ENCODE results near the gene FRY.

DNA sequence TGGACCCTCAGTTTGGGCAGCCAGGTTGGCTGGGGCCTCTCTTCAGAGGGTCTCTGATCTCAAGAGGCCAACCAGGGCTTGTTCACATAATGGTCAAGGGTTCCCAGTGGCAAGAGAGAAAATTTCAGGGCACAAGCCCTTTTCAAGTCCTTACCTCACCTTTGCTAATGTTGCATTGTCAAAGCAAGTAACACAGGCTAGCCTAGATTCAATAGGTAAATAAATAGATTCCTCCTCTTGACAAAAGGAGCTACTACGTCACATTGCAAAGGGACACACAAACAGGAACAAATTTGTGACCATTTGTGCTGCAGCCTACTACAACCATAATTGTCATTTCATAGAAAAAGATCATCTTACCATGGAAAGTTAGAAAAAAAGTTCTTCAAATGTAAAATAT lies 33.9 kb upstream of the FRY start:
- TF ChIP-seq, protein P1, sequence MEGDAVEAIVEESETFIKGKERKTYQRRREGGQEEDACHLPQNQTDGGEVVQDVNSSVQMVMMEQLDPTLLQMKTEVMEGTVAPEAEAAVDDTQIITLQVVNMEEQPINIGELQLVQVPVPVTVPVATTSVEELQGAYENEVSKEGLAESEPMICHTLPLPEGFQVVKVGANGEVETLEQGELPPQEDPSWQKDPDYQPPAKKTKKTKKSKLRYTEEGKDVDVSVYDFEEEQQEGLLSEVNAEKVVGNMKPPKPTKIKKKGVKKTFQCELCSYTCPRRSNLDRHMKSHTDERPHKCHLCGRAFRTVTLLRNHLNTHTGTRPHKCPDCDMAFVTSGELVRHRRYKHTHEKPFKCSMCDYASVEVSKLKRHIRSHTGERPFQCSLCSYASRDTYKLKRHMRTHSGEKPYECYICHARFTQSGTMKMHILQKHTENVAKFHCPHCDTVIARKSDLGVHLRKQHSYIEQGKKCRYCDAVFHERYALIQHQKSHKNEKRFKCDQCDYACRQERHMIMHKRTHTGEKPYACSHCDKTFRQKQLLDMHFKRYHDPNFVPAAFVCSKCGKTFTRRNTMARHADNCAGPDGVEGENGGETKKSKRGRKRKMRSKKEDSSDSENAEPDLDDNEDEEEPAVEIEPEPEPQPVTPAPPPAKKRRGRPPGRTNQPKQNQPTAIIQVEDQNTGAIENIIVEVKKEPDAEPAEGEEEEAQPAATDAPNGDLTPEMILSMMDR (conservative IDR thresholded peaks at IDR 0.05; ENCODE audit: low read length) = no peak
- TF ChIP-seq EZH2phosphoT487 (IDR thresholded peaks at IDR 0.05; ENCODE audit: borderline replicate concordance, low read depth, low read length) = no peak
